Trophoblast cell (in vitro differentiated cells and primary cell): ENCODE results near the gene MYO18B.

Experiments
- DNase-seq, 2 donors: peaks; one replicate each; pipeline ENCODE4 v3.0.0-alpha.2; 2016
- H2AFZ ChIP-seq: 2 replicates; pipeline ENCODE4 v1.6.1; 2013; ENCODE audit warnings: low read length, moderate library complexity, mild to moderate bottlenecking; ENCODE audit not compliant: insufficient read depth, poor library complexity
- H2AK5ac ChIP-seq: 2 replicates; pipeline ENCODE4 v1.6.1; 2013; ENCODE audit warnings: mild to moderate bottlenecking, low read length
- H2BK120ac ChIP-seq: 2 replicates; pipeline ENCODE4 v1.6.1; 2013; ENCODE audit warnings: low read length, mild to moderate bottlenecking, moderate library complexity; ENCODE audit not compliant: insufficient read depth, poor library complexity
- H2BK12ac ChIP-seq: 2 replicates; pipeline ENCODE4 v1.6.1; 2013; ENCODE audit warnings: mild to moderate bottlenecking, low read length, moderate library complexity
- H2BK5ac ChIP-seq: 2 replicates; pipeline ENCODE4 v1.6.1; 2013; ENCODE audit warnings: low read length, low read depth, moderate library complexity, mild to moderate bottlenecking; ENCODE audit not compliant: poor library complexity
- H3K14ac ChIP-seq: 2 replicates; pipeline ENCODE4 v1.6.1; 2013; ENCODE audit warnings: mild to moderate bottlenecking, low read length
- H3K18ac ChIP-seq: 2 replicates; pipeline ENCODE4 v1.6.1; 2013; ENCODE audit warnings: mild to moderate bottlenecking, low read length
- H3K23ac ChIP-seq: 2 replicates; pipeline ENCODE4 v1.6.1; 2013; ENCODE audit warnings: low read length
- H3K27ac ChIP-seq: 2 replicates; pipeline ENCODE4 v1.5.1; 2013; ENCODE audit warnings: low read depth, mild to moderate bottlenecking, inconsistent platforms, low read length, moderate library complexity
- H3K27me3 ChIP-seq: 2 replicates; pipeline ENCODE4 v1.6.1; 2013; ENCODE audit warnings: inconsistent platforms, mild to moderate bottlenecking, low read length, moderate library complexity; ENCODE audit not compliant: insufficient read depth
- H3K36me3 ChIP-seq, 2 experiments: 1 replicate in 1 of 2; 2 replicates in 1 of 2; pipeline ENCODE4 v1.6.1; 2013; ENCODE audit warnings: low read length in 2 of 2, mild to moderate bottlenecking in 2 of 2, moderate library complexity in 1 of 2; ENCODE audit not compliant: insufficient read depth in 2 of 2, control insufficient read depth in 1 of 2
- H3K4ac ChIP-seq: 2 replicates; pipeline ENCODE4 v1.6.1; 2013; ENCODE audit warnings: low read depth, mild to moderate bottlenecking, low read length, moderate library complexity
- H3K4me1 ChIP-seq, 2 experiments: 1 replicate in 1 of 2; 2 replicates in 1 of 2; pipeline ENCODE4 v1.6.1; 2013; ENCODE audit warnings: low read length in 2 of 2, mild to moderate bottlenecking in 2 of 2, moderate library complexity in 1 of 2; ENCODE audit not compliant: insufficient read depth in 2 of 2, control insufficient read depth in 1 of 2
- H3K4me2 ChIP-seq: 2 replicates; pipeline ENCODE4 v1.6.1; 2013; ENCODE audit warnings: inconsistent platforms, mild to moderate bottlenecking, low read length, moderate library complexity
- H3K4me3 ChIP-seq: 2 replicates; pipeline ENCODE4 v1.5.1; 2013; ENCODE audit warnings: mild to moderate bottlenecking, low read depth, low read length, inconsistent platforms
- H3K79me1 ChIP-seq: one replicate; pipeline ENCODE4 v1.6.1; 2013; ENCODE audit warnings: low read length
- H3K79me2 ChIP-seq: 2 replicates; pipeline ENCODE4 v1.6.1; 2013; ENCODE audit warnings: low read length, mild to moderate bottlenecking; ENCODE audit not compliant: control insufficient read depth, insufficient read depth, poor library complexity
- H3K9ac ChIP-seq: 2 replicates; pipeline ENCODE4 v1.6.1; 2013; ENCODE audit warnings: mild to moderate bottlenecking, low read length
- H3K9me3 ChIP-seq: 2 replicates; pipeline ENCODE4 v1.6.1; 2013; ENCODE audit warnings: low read depth, mild to moderate bottlenecking, control low read depth, inconsistent platforms, low read length; ENCODE audit not compliant: insufficient read depth
- H4K12ac ChIP-seq: 2 replicates; pipeline ENCODE4 v1.6.1; 2013; ENCODE audit warnings: low read depth, mild to moderate bottlenecking, low read length, moderate library complexity
- H4K8ac ChIP-seq: 2 replicates; pipeline ENCODE4 v1.6.1; 2013; ENCODE audit warnings: low read depth, mild to moderate bottlenecking, low read length, moderate library complexity
- H4K91ac ChIP-seq: one replicate; pipeline ENCODE4 v1.6.1; 2013; ENCODE audit warnings: low read depth, mild to moderate bottlenecking, low read length, moderate library complexity
- WGBS: extraction: QIAGEN DNeasy Blood & Tissue Kit; methylation state at CpG from one replicate; pipeline ENCODE4 v1.1.7; 2013; ENCODE audit warnings: missing lambda C conversion rate; ENCODE audit not compliant: insufficient read length, insufficient coverage; ENCODE audit errors: extremely low coverage; 5-methylcytosine and 5-hydroxymethylcytosine counted together

Gene MYO18B

DNA sequence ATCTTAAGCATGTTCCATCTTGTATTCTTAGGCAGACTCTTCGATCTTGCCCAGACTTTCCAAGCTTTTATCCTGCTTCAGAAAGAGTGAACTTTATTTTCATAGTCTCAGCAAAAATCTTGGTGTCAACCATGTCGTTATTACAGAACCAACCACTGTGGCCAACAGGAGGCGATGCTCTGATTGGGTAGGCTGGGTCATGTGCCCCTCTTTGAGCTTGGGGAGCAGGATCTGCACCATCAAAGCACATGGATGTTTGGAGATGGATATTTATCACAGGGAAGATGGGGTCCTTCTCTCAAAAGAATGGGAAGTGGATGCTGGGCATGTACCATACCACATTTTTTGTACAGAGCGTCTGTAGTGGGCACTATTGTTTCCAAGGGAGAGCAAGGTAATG is 197.4 kb downstream of the MYO18B start:
- no peak overlapping the region for H3K4me3 ChIP-seq

DNA sequence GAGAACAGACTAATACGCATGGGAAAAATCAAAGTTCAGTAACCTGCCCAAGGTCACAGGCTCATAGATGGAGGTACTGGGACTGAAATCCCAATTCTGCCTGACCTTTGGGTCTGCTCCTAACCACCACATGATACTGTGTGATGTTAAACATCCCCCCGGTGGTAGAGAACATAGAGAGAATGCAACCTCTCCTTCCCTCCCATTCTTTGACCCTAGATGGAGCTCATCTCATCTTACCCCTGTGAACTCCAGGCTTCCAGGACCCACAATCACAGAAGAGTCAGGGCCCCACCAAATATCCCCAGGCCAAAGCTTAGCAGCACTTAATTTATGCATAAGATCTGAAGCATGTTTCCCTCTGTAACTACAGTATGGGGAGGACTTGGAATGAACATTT is 198.5 kb downstream of the MYO18B start:
- H3K9ac ChIP-seq: no peak overlapping the region
- no peak overlapping the region for H2BK5ac ChIP-seq

More for the DNA sequence above, 197.4 kb downstream of the MYO18B start:
- peaks cover 1% of the 10 kb centered on the region for H3K9me3 ChIP-seq
- H3K79me2 ChIP-seq: no peaks in the 10 kb centered on the region
- peaks cover 5 to 6% of the 10 kb centered on the region in 2 experiments for H3K4me1 ChIP-seq
- H3K18ac ChIP-seq: no peak overlapping the region
- no peak overlapping the region for H2AFZ ChIP-seq
- H4K91ac ChIP-seq: no peak overlapping the region
- no peaks in the 10 kb centered on the region for H3K79me1 ChIP-seq
- DNase-seq: no peak
- H2BK120ac ChIP-seq: no peak overlapping the region
- H4K8ac ChIP-seq: no peak overlapping the region
- no peaks in the 10 kb centered on the region for H3K36me3 ChIP-seq
- no peak overlapping the region for H3K4me2 ChIP-seq
- H2BK5ac ChIP-seq: no peak overlapping the region
- no peak overlapping the region for H3K4ac ChIP-seq
- H3K14ac ChIP-seq: no peak overlapping the region
- H3K27me3 ChIP-seq: no peaks in the 10 kb centered on the region
- no peak overlapping the region for H3K23ac ChIP-seq
- H2BK12ac ChIP-seq: no peak overlapping the region
- no peak overlapping the region for H3K9ac ChIP-seq
- no peak overlapping the region for H4K12ac ChIP-seq
- H2AK5ac ChIP-seq: no peak overlapping the region
- WGBS: no CpG with 5 or more reads among the region's 4 CpGs
- H3K27ac ChIP-seq: no peak overlapping the region

GRCh38 chr22:25941365-25941960 is 199.5 kb downstream of the MYO18B start:
- Histone ChIP-seq H2BK5ac (no peak overlapping the region), H2BK12ac (no peak overlapping the region), H4K91ac (no peak overlapping the region)

More for the DNA sequence above, 198.5 kb downstream of the MYO18B start:
- H3K9me3 ChIP-seq: peaks cover 1% of the 10 kb centered on the region
- no peak overlapping the region for H4K12ac ChIP-seq
- WGBS: no CpG with 5 or more reads among the region's 2 CpGs
- H2BK12ac ChIP-seq: no peak overlapping the region
- no peak overlapping the region for H2BK120ac ChIP-seq
- no peak overlapping the region for H3K18ac ChIP-seq
- H3K79me1 ChIP-seq: no peaks in the 10 kb centered on the region
- H3K4me1 ChIP-seq: peaks cover 5 to 6% of the 10 kb centered on the region in 2 experiments
- no peak overlapping the region for H4K8ac ChIP-seq
- H3K4ac ChIP-seq: no peak overlapping the region
- H2AFZ ChIP-seq: no peak overlapping the region
- no peak overlapping the region for H3K14ac ChIP-seq
- H3K4me2 ChIP-seq: no peak overlapping the region
- H4K91ac ChIP-seq: no peak overlapping the region
- no peaks in the 10 kb centered on the region for H3K36me3 ChIP-seq
- no peak overlapping the region for H2AK5ac ChIP-seq
- no peaks in the 10 kb centered on the region for H3K27me3 ChIP-seq
- H3K23ac ChIP-seq: no peak overlapping the region
- no peak overlapping the region for H3K27ac ChIP-seq
- no peaks in the 10 kb centered on the region for H3K79me2 ChIP-seq
- DNase-seq: no peak
- H3K4me3 ChIP-seq: no peak overlapping the region

DNA sequence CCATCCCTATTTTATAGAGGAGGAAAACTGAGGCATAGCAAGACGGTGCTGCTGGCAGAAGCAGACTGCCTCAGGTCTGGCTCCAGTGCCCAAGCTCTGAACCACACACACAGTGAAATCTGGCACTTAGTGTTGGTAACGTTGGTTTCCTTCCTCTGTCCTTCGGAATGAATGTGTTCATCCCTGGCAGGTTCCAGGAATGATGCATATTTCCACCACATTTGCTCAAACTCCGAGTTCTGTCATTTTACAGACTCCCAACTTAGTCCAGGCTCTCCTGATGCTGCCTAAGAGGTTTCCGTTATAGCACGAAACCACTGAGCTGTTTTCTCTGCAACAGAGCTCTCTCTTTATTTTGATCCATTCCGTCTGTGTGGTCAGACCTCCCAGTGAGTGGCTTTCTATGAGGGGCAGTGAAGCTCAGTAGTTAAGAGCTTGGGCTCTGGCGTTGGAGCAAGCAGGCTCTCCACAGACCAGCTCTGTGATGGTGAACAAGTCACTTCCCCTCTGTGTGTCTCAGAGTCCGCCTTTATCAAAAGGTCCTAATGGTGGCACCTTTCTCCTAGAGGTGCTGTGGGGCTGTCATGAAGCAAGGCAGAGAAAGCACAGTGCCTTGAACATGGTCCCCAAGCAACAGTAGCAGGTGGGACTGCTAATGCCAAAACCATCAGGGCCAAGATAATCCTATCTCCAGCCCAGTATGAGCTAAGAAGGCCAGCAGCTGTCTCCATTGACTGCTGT is 200.3 kb downstream of the MYO18B start:
- WGBS: no CpG with 5 or more reads among the region's 9 CpGs
- H4K91ac ChIP-seq: no peak overlapping the region
- H3K79me2 ChIP-seq: no peaks in the 10 kb centered on the region
- no peak overlapping the region for H3K18ac ChIP-seq
- no peak overlapping the region for H2BK12ac ChIP-seq
- peaks cover 5 to 6% of the 10 kb centered on the region in 2 experiments for H3K4me1 ChIP-seq
- peaks cover 1% of the 10 kb centered on the region for H3K9me3 ChIP-seq
- H2AK5ac ChIP-seq: no peak overlapping the region
- no peak overlapping the region for H3K4me3 ChIP-seq
- H3K23ac ChIP-seq: no peak overlapping the region
- H4K12ac ChIP-seq: no peak overlapping the region
- H3K36me3 ChIP-seq: no peaks in the 10 kb centered on the region
- no peak overlapping the region for H3K27ac ChIP-seq
- H4K8ac ChIP-seq: no peak overlapping the region
- no peak overlapping the region for H3K9ac ChIP-seq
- H3K4ac ChIP-seq: no peak overlapping the region
- H3K79me1 ChIP-seq: no peaks in the 10 kb centered on the region
- DNase-seq: no peak
- H2BK120ac ChIP-seq: no peak overlapping the region
- H3K4me2 ChIP-seq: no peak overlapping the region
- H3K27me3 ChIP-seq: no peaks in the 10 kb centered on the region
- no peak overlapping the region for H2BK5ac ChIP-seq
- H3K14ac ChIP-seq: no peak overlapping the region
- H2AFZ ChIP-seq: no peak overlapping the region

More at GRCh38 chr22:25941365-25941960, 199.5 kb downstream of the MYO18B start:
- H3K27me3 ChIP-seq: no peaks in the 10 kb centered on the region
- peaks cover 1% of the 10 kb centered on the region for H3K9me3 ChIP-seq
- no peak overlapping the region for H3K14ac ChIP-seq
- peaks cover 5 to 6% of the 10 kb centered on the region in 2 experiments for H3K4me1 ChIP-seq
- H3K4me3 ChIP-seq: no peak overlapping the region
- no peak for DNase-seq
- H4K8ac ChIP-seq: no peak overlapping the region
- H3K18ac ChIP-seq: no peak overlapping the region
- H2BK120ac ChIP-seq: no peak overlapping the region
- no peak overlapping the region for H2AK5ac ChIP-seq
- H3K4me2 ChIP-seq: no peak overlapping the region
- no peaks in the 10 kb centered on the region for H3K36me3 ChIP-seq
- no peaks in the 10 kb centered on the region for H3K79me2 ChIP-seq
- H3K9ac ChIP-seq: no peak overlapping the region
- no peak overlapping the region for H3K23ac ChIP-seq
- no peak overlapping the region for H2AFZ ChIP-seq
- WGBS: no CpG with 5 or more reads among the region's 8 CpGs
- H3K27ac ChIP-seq: no peak overlapping the region
- H3K4ac ChIP-seq: no peak overlapping the region
- H3K79me1 ChIP-seq: no peaks in the 10 kb centered on the region
- H4K12ac ChIP-seq: no peak overlapping the region
